IMR-90 (cell line): ENCODE data around the gene SEPTIN8. TPM values are rescaled to one million over a fixed set of nuclear protein-coding genes. Genes with fewer than 3 reads are reported as not detected.

Source experiments
- ATAC-seq: fragments of 200-7000 bp; cut with Tn5 transposase; 2 replicates; pipeline ENCODE4 v1.9.1; 2020; ENCODE audit warnings: low read depth, mild to moderate bottlenecking, moderate library complexity
- BruUV-seq: library from RNA; stranded (reverse); fragments of 400-500 nt; replicated peaks from 2 replicates; lab custom pipeline; 2021; lab: Mats Ljungman, UMichigan
- CTCF ChIA-PET: fragments of 300-600 bp; formaldehyde crosslinking; extraction: SDS; loops from one replicate; lab custom pipeline; 2021; ENCODE audit warnings: antibody characterized with exemption; lab: Yijun Ruan, JAX
- POLR2A ChIA-PET: fragments of 300-600 bp; sonication (Branson Sonifier 250); formaldehyde crosslinking; loops from one replicate; lab custom pipeline; 2022; ENCODE audit warnings: antibody characterized with exemption; ENCODE audit not compliant: unreplicated experiment; lab: Charles Lee
- DNase-seq: peaks from one replicate; pipeline ENCODE4 v3.0.0; 2013
- H2AFZ ChIP-seq: replicated peaks from 2 replicates; pipeline ENCODE3; 2013; ENCODE audit warnings: low read length, mild to moderate bottlenecking; ENCODE audit not compliant: poor library complexity
- H2AK5ac ChIP-seq: 2 replicates; pipeline ENCODE4 v1.6.1; 2013; ENCODE audit warnings: low read depth, low read length, inconsistent platforms
- H2AK9ac ChIP-seq: replicated peaks from 2 replicates; pipeline ENCODE3; 2013; ENCODE audit warnings: mild to moderate bottlenecking, low read depth, low read length, moderate library complexity; ENCODE audit not compliant: poor library complexity
- H2BK120ac ChIP-seq: 2 replicates; pipeline ENCODE4 v1.6.1; 2013; ENCODE audit warnings: low read depth, low read length, inconsistent platforms
- H2BK15ac ChIP-seq: 3 replicates; pipeline ENCODE4 v1.6.1; 2013; ENCODE audit warnings: low read depth, low read length, inconsistent platforms
- H2BK20ac ChIP-seq: 2 replicates; pipeline ENCODE4 v1.6.1; 2013; ENCODE audit warnings: low read depth, mild to moderate bottlenecking, inconsistent platforms, low read length, moderate library complexity
- H2BK5ac ChIP-seq: 2 replicates; pipeline ENCODE4 v1.6.1; 2013; ENCODE audit warnings: mild to moderate bottlenecking, low read depth, low read length, inconsistent platforms; ENCODE audit not compliant: poor library complexity, severe bottlenecking
- H3K14ac ChIP-seq: replicated peaks from 2 replicates; pipeline ENCODE4 v1.6.1; 2013; ENCODE audit warnings: low read depth, low read length, inconsistent platforms
- H3K18ac ChIP-seq: 2 replicates; pipeline ENCODE4 v1.6.1; 2013; ENCODE audit warnings: low read depth, low read length, control low read depth
- H3K23ac ChIP-seq: 2 replicates; pipeline ENCODE4 v1.6.1; 2013; ENCODE audit warnings: low read depth, low read length, inconsistent platforms
- H3K27ac ChIP-seq: 2 replicates; pipeline ENCODE4 v1.5.1; 2013; ENCODE audit warnings: mild to moderate bottlenecking, control low read depth, low read length; ENCODE audit not compliant: insufficient read depth
- H3K27me3 ChIP-seq: 2 replicates; pipeline ENCODE4 v1.6.1; 2013; ENCODE audit warnings: low read length; ENCODE audit not compliant: control insufficient read depth, insufficient read depth
- H3K36me3 ChIP-seq: 2 replicates; pipeline ENCODE4 v1.6.1; 2013; ENCODE audit warnings: low read length, mixed read lengths; ENCODE audit not compliant: control insufficient read depth, insufficient read depth
- H3K4ac ChIP-seq: 2 replicates; pipeline ENCODE4 v1.6.1; 2013; ENCODE audit warnings: low read depth, low read length, inconsistent platforms
- H3K4me1 ChIP-seq: 2 replicates; pipeline ENCODE4 v1.6.1; 2013; ENCODE audit warnings: low read length, mixed read lengths; ENCODE audit not compliant: control insufficient read depth, insufficient read depth
- H3K4me2 ChIP-seq: 2 replicates; pipeline ENCODE4 v1.6.1; 2013; ENCODE audit warnings: low read depth, mild to moderate bottlenecking, control low read depth, low read length, moderate library complexity
- H3K4me3 ChIP-seq: 2 replicates; pipeline ENCODE4 v1.5.1; 2013; ENCODE audit warnings: low read depth, mild to moderate bottlenecking, control low read depth, low read length, moderate library complexity; ENCODE audit not compliant: insufficient read depth
- H3K56ac ChIP-seq: 2 replicates; pipeline ENCODE4 v1.6.1; 2013; ENCODE audit warnings: low read length, inconsistent platforms; ENCODE audit not compliant: insufficient read depth; ENCODE audit errors: extremely low read depth
- H3K79me1 ChIP-seq, 2 experiments: 2 replicates each; pipeline ENCODE4 v1.6.1; 2013; ENCODE audit warnings: low read length in 2 of 2, inconsistent platforms in 1 of 2, low read depth in 1 of 2
- H3K9ac ChIP-seq: 2 replicates; pipeline ENCODE4 v1.6.1; 2013; ENCODE audit warnings: low read depth, low read length, control low read depth
- H3K9me1 ChIP-seq: 2 replicates; pipeline ENCODE4 v1.6.1; 2013; ENCODE audit warnings: low read length, inconsistent platforms; ENCODE audit not compliant: insufficient read depth
- H3K9me3 ChIP-seq: 2 replicates; pipeline ENCODE4 v1.6.1; 2013; ENCODE audit warnings: low read length; ENCODE audit not compliant: control insufficient read depth, insufficient read depth
- H4K20me1 ChIP-seq: 2 replicates; pipeline ENCODE4 v1.6.1; 2013; ENCODE audit warnings: low read length, inconsistent platforms; ENCODE audit not compliant: insufficient read depth
- H4K5ac ChIP-seq: 2 replicates; pipeline ENCODE4 v1.6.1; 2013; ENCODE audit warnings: mild to moderate bottlenecking, low read depth, low read length, control low read depth
- H4K8ac ChIP-seq, 2 experiments: 2 replicates each; pipeline ENCODE4 v1.6.1; 2013; ENCODE audit warnings: low read depth in 2 of 2, low read length in 2 of 2, control low read depth in 1 of 2, inconsistent platforms in 1 of 2
- H4K91ac ChIP-seq: 2 replicates; pipeline ENCODE4 v1.6.1; 2013; ENCODE audit warnings: low read depth, low read length, inconsistent platforms; ENCODE audit not compliant: insufficient read depth
- BHLHE40 ChIP-seq: fragments of 150-350 bp; IDR thresholded peaks from 2 replicates; pipeline ENCODE4 v1.6.1; 2016; ENCODE audit warnings: mild to moderate bottlenecking, low read depth, low read length
- CEBPB ChIP-seq: IDR thresholded peaks from 2 replicates; pipeline ENCODE4 v1.6.1; 2012; ENCODE audit warnings: low read depth, low read length, improper control_type of control experiment
- CHD1 ChIP-seq: IDR thresholded peaks from 2 replicates; pipeline ENCODE4 v1.6.1; 2012; ENCODE audit warnings: low read depth, low read length, improper control_type of control experiment
- FOS ChIP-seq: fragments of 150-350 bp; IDR thresholded peaks from 2 replicates; pipeline ENCODE4 v1.6.1; 2016; ENCODE audit warnings: low read depth, low read length
- MAFK ChIP-seq: IDR thresholded peaks from 2 replicates; pipeline ENCODE4 v1.6.1; 2012; ENCODE audit warnings: low read depth, low read length, improper control_type of control experiment
- MXI1 ChIP-seq: IDR thresholded peaks from 2 replicates; pipeline ENCODE4 v1.6.1; 2012; ENCODE audit warnings: low read depth, mild to moderate bottlenecking, low read length, moderate library complexity, borderline replicate concordance
- NFE2L2 ChIP-seq: fragments of 150-350 bp; IDR thresholded peaks from 2 replicates; pipeline ENCODE4 v1.6.1; 2016; ENCODE audit warnings: low read depth, mild to moderate bottlenecking, low read length
- POLR2A ChIP-seq: IDR thresholded peaks from 2 replicates; pipeline ENCODE4 v1.6.1; 2012; ENCODE audit warnings: mild to moderate bottlenecking, low read depth, low read length
- RAD21 ChIP-seq: IDR thresholded peaks from 2 replicates; pipeline ENCODE4 v1.6.1; 2012; ENCODE audit warnings: low read length, improper control_type of control experiment
- RCOR1 ChIP-seq: IDR thresholded peaks from 2 replicates; pipeline ENCODE4 v1.6.1; 2012; ENCODE audit warnings: mild to moderate bottlenecking, low read length, improper control_type of control experiment; ENCODE audit not compliant: insufficient replicate concordance
- RFX5 ChIP-seq: IDR thresholded peaks from 2 replicates; pipeline ENCODE4 v1.8.0; 2012; ENCODE audit warnings: low read depth, mild to moderate bottlenecking, low read length, moderate library complexity
- SMC3 ChIP-seq: fragments of 150-350 bp; IDR thresholded peaks from 2 replicates; pipeline ENCODE4 v1.6.1; 2016; ENCODE audit warnings: low read depth, mild to moderate bottlenecking, antibody characterized with exemption, low read length, moderate library complexity
- WGBS, 2 experiments: methylation state at CpG; one replicate each; pipeline versions ENCODE4 v1.1.5 to v1.1.7; 2013; ENCODE audit warnings: missing lambda C conversion rate in 2 of 2; ENCODE audit not compliant: insufficient read length in 1 of 2; ENCODE audit errors: extremely low coverage in 2 of 2; 5-methylcytosine and 5-hydroxymethylcytosine counted together
- dilution Hi-C: fragments of 300-500 bp; cut with HindIII; formaldehyde crosslinking; loops from one replicate; pipeline ENCODE4 v1.14.3; 2018; ENCODE audit warnings: low sequenced_read_pairs; ENCODE audit not compliant: unreplicated experiment
- in situ Hi-C: fragments of 300-500 bp; cut with MboI; formaldehyde crosslinking; loops from 3 replicates; pipeline ENCODE4 v1.14.3; 2019; ENCODE audit warnings: low sequenced_read_pairs, inconsistent platforms, mixed read lengths
- intact Hi-C: fragments of 100-400 bp; cut with micrococcal nuclease; formaldehyde crosslinking; loops from 2 replicates; pipeline ENCODE4 v1.10.0; 2022
- polyA plus RNA-seq, 3 experiments: library from polyadenylated mRNA; depleted of rRNA; stranded (reverse); fragments of >200 nt; gene quantifications; 2 replicates each; pipeline ENCODE4 v1.2.3, GENCODE V29; 2012; ENCODE audit warnings: low replicate concordance in 1 of 3
- total RNA-seq: library from RNA; depleted of rRNA; stranded (reverse); fragments of >200 nt; gene quantifications from 2 replicates; pipeline ENCODE4 v1.2.3, GENCODE V29; 2012
- TF ChIP-seq, protein P1 (sequence below): conservative IDR thresholded peaks from 2 replicates; pipeline ENCODE4 v1.5.1; 2012; ENCODE audit warnings: mild to moderate bottlenecking, low read depth, low read length, improper control_type of control experiment
- TF ChIP-seq, protein P2 (sequence below): fragments of 150-350 bp; IDR thresholded peaks from 2 replicates; pipeline ENCODE4 v1.6.1; 2017; ENCODE audit warnings: mild to moderate bottlenecking, antibody characterized with exemption, low read length, low read depth
- TF ChIP-seq, protein P3 (sequence below): fragments of 150-350 bp; IDR thresholded peaks from 2 replicates; pipeline ENCODE4 v1.6.1; 2016; ENCODE audit warnings: low read depth, mild to moderate bottlenecking, low read length, moderate library complexity, borderline replicate concordance

The SEPTIN8 gene
- total and polyA plus RNA-seq, 2 of the 4 experiments (the other 2 are of a cell fraction), result 56.2 to 67.2 TPM

DNA sequence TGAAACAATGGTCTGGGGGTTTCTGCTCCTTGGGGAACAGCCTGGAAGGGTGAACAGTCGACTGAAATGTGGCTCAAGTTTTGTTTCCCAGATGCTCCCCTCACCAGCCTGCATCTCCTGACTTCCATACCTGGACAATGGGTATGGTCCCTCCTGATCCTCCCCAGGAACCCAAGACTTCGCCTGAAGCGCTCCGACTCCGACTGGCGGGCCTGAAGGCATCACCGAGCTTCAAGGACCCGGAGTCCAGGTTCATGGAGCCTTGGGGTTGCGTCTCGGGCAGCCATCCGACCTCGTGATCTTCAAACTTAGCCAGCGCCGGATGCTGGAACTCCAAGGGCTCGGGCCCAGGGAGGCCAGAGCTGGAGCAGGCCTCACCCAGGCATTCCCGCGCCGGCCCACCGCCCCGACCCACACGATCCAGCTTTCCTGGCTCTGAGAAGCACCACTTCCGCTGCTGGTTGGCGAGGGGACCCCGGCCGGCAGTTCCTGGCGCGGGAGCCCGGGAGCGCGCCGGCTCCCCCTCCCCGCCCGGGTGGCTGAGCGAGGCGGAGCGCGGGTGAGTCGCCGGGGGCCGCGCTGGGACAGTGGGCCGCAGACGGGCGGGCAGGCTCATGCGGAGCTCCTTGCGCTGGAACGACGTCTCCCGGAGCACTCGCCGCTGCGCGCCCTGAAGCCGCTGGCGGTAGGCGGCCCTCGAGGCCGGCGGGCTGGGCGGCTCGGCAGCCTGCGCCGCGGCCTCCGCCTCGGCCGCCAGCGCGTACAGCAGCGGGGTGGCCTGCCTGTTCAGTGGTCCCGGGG is 48.2 kb upstream of the SEPTIN8 start:
- Histone ChIP-seq H4K8ac (no peak overlapping the region), H3K36me3 (peaks cover 6% of the 10 kb centered on the region; the same call in 1 of the 2 replicates), H4K20me1 (no peaks in the 10 kb centered on the region), H4K5ac (no peak overlapping the region), H3K9ac (no peak overlapping the region), H4K91ac (no peak overlapping the region), H3K23ac (no peak overlapping the region), H3K4me1 (peaks cover 10% of the 10 kb centered on the region; the same call in 1 of the 2 replicates), H3K9me1 (no peaks in the 10 kb centered on the region), H3K4ac (no peak overlapping the region), H2BK5ac (no peak overlapping the region), H2AFZ (no peak overlapping the region), H3K4me3 (no peak overlapping the region), H2BK20ac (no peak overlapping the region), H3K56ac (no peak overlapping the region), H3K79me1 (peaks cover 13 to 32% of the 10 kb centered on the region in 2 experiments; a peak in 3 of 4 replicates), H3K27me3 (no peaks in the 10 kb centered on the region), H3K4me2 (no peak overlapping the region), H3K18ac (no peak overlapping the region), H2BK120ac (no peak overlapping the region), H3K14ac (no peak overlapping the region), H2AK9ac (no peak overlapping the region), H3K27ac (no peak overlapping the region), H3K9me3 (no peaks in the 10 kb centered on the region), H2BK15ac (no peak overlapping the region), H2AK5ac (no peak overlapping the region)
- intact Hi-C loops, result no loop called here
- DNase-seq (no peak), ATAC-seq (no peak)
- ChIA-PET POLR2A (no interaction called here), CTCF (interaction anchor here (1.0 kb wide), 1 partner anchor 52 kb away, joined by 3 read pairs; no protein-coding TSS in a partner anchor)
- 78% methylated on average over 51 of the region's 71 CpGs; no CpG with 5 or more reads in 1 of the 2 experiments for WGBS, 2 experiments
- BruUV-seq, result no TSS peak
- no peak for TF ChIP-seq FOS
- TF ChIP-seq CEBPB, result no peak
- no peak for TF ChIP-seq POLR2A
- TF ChIP-seq MAFK, result no peak
- no peak for TF ChIP-seq SMC3
- TF ChIP-seq MXI1, result no peak
- no peak for TF ChIP-seq CHD1
- TF ChIP-seq, protein P1, sequence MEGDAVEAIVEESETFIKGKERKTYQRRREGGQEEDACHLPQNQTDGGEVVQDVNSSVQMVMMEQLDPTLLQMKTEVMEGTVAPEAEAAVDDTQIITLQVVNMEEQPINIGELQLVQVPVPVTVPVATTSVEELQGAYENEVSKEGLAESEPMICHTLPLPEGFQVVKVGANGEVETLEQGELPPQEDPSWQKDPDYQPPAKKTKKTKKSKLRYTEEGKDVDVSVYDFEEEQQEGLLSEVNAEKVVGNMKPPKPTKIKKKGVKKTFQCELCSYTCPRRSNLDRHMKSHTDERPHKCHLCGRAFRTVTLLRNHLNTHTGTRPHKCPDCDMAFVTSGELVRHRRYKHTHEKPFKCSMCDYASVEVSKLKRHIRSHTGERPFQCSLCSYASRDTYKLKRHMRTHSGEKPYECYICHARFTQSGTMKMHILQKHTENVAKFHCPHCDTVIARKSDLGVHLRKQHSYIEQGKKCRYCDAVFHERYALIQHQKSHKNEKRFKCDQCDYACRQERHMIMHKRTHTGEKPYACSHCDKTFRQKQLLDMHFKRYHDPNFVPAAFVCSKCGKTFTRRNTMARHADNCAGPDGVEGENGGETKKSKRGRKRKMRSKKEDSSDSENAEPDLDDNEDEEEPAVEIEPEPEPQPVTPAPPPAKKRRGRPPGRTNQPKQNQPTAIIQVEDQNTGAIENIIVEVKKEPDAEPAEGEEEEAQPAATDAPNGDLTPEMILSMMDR, result no peak
- TF ChIP-seq RFX5, result no peak
- TF ChIP-seq, protein P2, sequence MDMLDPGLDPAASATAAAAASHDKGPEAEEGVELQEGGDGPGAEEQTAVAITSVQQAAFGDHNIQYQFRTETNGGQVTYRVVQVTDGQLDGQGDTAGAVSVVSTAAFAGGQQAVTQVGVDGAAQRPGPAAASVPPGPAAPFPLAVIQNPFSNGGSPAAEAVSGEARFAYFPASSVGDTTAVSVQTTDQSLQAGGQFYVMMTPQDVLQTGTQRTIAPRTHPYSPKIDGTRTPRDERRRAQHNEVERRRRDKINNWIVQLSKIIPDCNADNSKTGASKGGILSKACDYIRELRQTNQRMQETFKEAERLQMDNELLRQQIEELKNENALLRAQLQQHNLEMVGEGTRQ, result no peak
- no peak for TF ChIP-seq NFE2L2
- TF ChIP-seq, protein P3, sequence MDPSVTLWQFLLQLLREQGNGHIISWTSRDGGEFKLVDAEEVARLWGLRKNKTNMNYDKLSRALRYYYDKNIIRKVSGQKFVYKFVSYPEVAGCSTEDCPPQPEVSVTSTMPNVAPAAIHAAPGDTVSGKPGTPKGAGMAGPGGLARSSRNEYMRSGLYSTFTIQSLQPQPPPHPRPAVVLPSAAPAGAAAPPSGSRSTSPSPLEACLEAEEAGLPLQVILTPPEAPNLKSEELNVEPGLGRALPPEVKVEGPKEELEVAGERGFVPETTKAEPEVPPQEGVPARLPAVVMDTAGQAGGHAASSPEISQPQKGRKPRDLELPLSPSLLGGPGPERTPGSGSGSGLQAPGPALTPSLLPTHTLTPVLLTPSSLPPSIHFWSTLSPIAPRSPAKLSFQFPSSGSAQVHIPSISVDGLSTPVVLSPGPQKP, result no peak
- TF ChIP-seq BHLHE40, result no peak
- no peak for TF ChIP-seq RAD21
- TF ChIP-seq RCOR1, result no peak
- in situ Hi-C loops, result no loop called here
- dilution Hi-C loops, result no loop called here
